PC-3 (cell line): Measurements from ENCODE around the gene RBL1. TPM values are rescaled to one million over a fixed set of nuclear protein-coding genes. Genes with fewer than 3 reads are reported as not detected.
"Not testable (repeated sequence)": the region's sequence is repeated elsewhere in the genome, so short reads cannot be mapped to it uniquely, and the experiment has no call there.

Source experiments
- ATAC-seq: fragments of 200-7000 bp; cut with Tn5 transposase; 2 replicates; pipeline ENCODE4 v1.9.1; 2020; ENCODE audit warnings: mild to moderate bottlenecking, moderate library complexity
- BruUV-seq: library from RNA; stranded (reverse); fragments of 400-500 nt; replicated peaks from 2 replicates; lab custom pipeline; 2021; lab: Mats Ljungman, UMichigan
- CTCF ChIA-PET: fragments of 300-600 bp; sonication (Branson Sonifier 250); formaldehyde crosslinking; loops from one replicate; lab custom pipeline; 2022; ENCODE audit warnings: antibody characterized with exemption; lab: Charles Lee
- POLR2A ChIA-PET: fragments of 300-600 bp; sonication (Branson Sonifier 250); formaldehyde crosslinking; loops from one replicate; lab custom pipeline; 2022; ENCODE audit warnings: antibody characterized with exemption; ENCODE audit not compliant: unreplicated experiment; lab: Charles Lee
- DNase-seq: peaks from one replicate; pipeline ENCODE4 v3.0.0-alpha.2; 2015
- H2AFZ ChIP-seq: fragments of 300-600 bp; sonication (generic); 2 replicates; pipeline ENCODE4 v1.6.0; 2016; ENCODE audit warnings: antibody characterized with exemption, low read length
- H3F3A ChIP-seq: fragments of 300-600 bp; sonication (generic); one replicate; pipeline ENCODE4 v1.6.0; 2017; ENCODE audit warnings: antibody characterized with exemption, low read length, control low read depth, mild to moderate bottlenecking; ENCODE audit not compliant: unreplicated experiment
- H3K27ac ChIP-seq: fragments of 300-600 bp; sonication (generic); 2 replicates; pipeline ENCODE4 v1.5.1; 2016; ENCODE audit warnings: mild to moderate bottlenecking, low read length
- H3K27me3 ChIP-seq: fragments of 300-600 bp; sonication (generic); 2 replicates; pipeline ENCODE4 v1.6.1; 2016; ENCODE audit warnings: low read length, mixed read lengths
- H3K36me3 ChIP-seq: fragments of 300-600 bp; sonication (generic); 2 replicates; pipeline ENCODE4 v1.6.1; 2016; ENCODE audit warnings: low read depth, mixed run types, low read length, mixed read lengths
- H3K4me1 ChIP-seq: fragments of 300-600 bp; sonication (generic); 2 replicates; pipeline ENCODE4 v1.5.1; 2016; ENCODE audit warnings: low read length; ENCODE audit not compliant: insufficient read depth
- H3K4me2 ChIP-seq: fragments of 300-600 bp; sonication (generic); 2 replicates; pipeline ENCODE4 v1.6.0; 2016; ENCODE audit warnings: low read length
- H3K4me3 ChIP-seq: fragments of 300-600 bp; sonication (generic); 2 replicates; pipeline ENCODE4 v1.5.1; 2016; ENCODE audit warnings: mild to moderate bottlenecking, low read length, mixed read lengths
- H3K79me2 ChIP-seq: fragments of 300-600 bp; sonication (generic); 2 replicates; pipeline ENCODE4 v1.6.1; 2017; ENCODE audit warnings: low read length, mixed read lengths
- H3K9ac ChIP-seq: fragments of 300-600 bp; sonication (generic); 2 replicates; pipeline ENCODE4 v1.6.0; 2016; ENCODE audit warnings: mild to moderate bottlenecking, low read length
- H3K9me2 ChIP-seq: fragments of 300-600 bp; sonication (generic); replicated peaks from 2 replicates; pipeline ENCODE4 v1.6.1; 2016; ENCODE audit warnings: mixed run types, low read length, mixed read lengths
- H3K9me3 ChIP-seq: fragments of 300-600 bp; sonication (generic); 2 replicates; pipeline ENCODE4 v1.6.1; 2016; ENCODE audit warnings: low read length, mixed read lengths
- H4K20me1 ChIP-seq: fragments of 300-600 bp; sonication (generic); 2 replicates; pipeline ENCODE4 v1.6.1; 2016; ENCODE audit warnings: low read length, mixed read lengths
- EZH2 ChIP-seq: fragments of 300-600 bp; sonication (generic); IDR thresholded peaks from one replicate; pipeline ENCODE4 v1.6.1; 2017; ENCODE audit warnings: antibody characterized with exemption, mild to moderate bottlenecking, low read length; ENCODE audit not compliant: unreplicated experiment
- EZH2phosphoT487 ChIP-seq: fragments of 300-600 bp; sonication (generic); IDR thresholded peaks from 2 replicates; pipeline ENCODE4 v1.6.1; 2018; ENCODE audit warnings: mild to moderate bottlenecking, antibody characterized with exemption, low read length, borderline replicate concordance
- intact Hi-C: fragments of 100-400 bp; cut with micrococcal nuclease; formaldehyde crosslinking; loops from 2 replicates; pipeline ENCODE4 v1.9.0; 2023
- total RNA-seq: library from RNA; depleted of rRNA; stranded (reverse); fragments of >200 nt; gene quantifications from 2 replicates; pipeline ENCODE4 v1.2.3, GENCODE V29; 2014
- TF ChIP-seq, protein P1 (sequence below): fragments of 300-600 bp; sonication (generic); conservative IDR thresholded peaks from 2 replicates; pipeline ENCODE4 v1.5.1; 2017; ENCODE audit warnings: antibody characterized with exemption, low read depth, mild to moderate bottlenecking, low read length

RBL1 gene
- total RNA-seq, 1 experiment from 2014 or later, result 41.1 TPM

DNA sequence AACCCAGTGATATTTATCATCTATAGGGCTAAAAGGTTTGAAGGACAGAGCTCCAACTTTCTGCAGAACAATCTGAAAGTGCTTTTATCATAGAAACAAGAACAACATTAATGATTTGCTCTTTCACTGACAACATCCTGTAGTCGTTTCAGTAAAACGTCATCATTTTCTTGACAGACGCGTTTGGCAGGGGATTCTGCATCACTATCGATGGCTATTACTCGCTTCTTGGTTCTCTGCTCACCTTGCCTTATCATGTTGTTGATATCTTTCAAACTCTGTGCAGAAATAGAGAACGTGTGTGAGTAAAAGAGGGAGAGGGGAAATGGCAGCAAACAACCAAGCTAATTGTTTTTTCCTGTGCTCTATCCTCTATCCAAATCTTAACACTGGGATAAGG lies 97.1 kb downstream of the RBL1 start:
- TF ChIP-seq EZH2phosphoT487 (no peak), EZH2 (no peak)
- TF ChIP-seq, protein P1, sequence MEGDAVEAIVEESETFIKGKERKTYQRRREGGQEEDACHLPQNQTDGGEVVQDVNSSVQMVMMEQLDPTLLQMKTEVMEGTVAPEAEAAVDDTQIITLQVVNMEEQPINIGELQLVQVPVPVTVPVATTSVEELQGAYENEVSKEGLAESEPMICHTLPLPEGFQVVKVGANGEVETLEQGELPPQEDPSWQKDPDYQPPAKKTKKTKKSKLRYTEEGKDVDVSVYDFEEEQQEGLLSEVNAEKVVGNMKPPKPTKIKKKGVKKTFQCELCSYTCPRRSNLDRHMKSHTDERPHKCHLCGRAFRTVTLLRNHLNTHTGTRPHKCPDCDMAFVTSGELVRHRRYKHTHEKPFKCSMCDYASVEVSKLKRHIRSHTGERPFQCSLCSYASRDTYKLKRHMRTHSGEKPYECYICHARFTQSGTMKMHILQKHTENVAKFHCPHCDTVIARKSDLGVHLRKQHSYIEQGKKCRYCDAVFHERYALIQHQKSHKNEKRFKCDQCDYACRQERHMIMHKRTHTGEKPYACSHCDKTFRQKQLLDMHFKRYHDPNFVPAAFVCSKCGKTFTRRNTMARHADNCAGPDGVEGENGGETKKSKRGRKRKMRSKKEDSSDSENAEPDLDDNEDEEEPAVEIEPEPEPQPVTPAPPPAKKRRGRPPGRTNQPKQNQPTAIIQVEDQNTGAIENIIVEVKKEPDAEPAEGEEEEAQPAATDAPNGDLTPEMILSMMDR, result no peak
- Histone ChIP-seq H2AFZ (no peak overlapping the region), H3K4me1 (no peaks in the 10 kb centered on the region), H3K79me2 (no peaks in the 10 kb centered on the region), H3K27me3 (no peaks in the 10 kb centered on the region), H3K4me2 (no peak overlapping the region), H3K4me3 (no peak overlapping the region), H4K20me1 (no peaks in the 10 kb centered on the region), H3K9me2 (no peaks in the 10 kb centered on the region), H3K36me3 (peaks cover 18% of the 10 kb centered on the region), H3F3A (no peaks in the 10 kb centered on the region), H3K27ac (no peak overlapping the region), H3K9me3 (no peaks in the 10 kb centered on the region), H3K9ac (no peak overlapping the region)
- CTCF ChIA-PET, result no interaction called here
- POLR2A ChIA-PET, result no interaction called here
- no TSS peak for BruUV-seq
- ATAC-seq (no peak), DNase-seq (no peak)
- intact Hi-C loops, result no loop called here

DNA sequence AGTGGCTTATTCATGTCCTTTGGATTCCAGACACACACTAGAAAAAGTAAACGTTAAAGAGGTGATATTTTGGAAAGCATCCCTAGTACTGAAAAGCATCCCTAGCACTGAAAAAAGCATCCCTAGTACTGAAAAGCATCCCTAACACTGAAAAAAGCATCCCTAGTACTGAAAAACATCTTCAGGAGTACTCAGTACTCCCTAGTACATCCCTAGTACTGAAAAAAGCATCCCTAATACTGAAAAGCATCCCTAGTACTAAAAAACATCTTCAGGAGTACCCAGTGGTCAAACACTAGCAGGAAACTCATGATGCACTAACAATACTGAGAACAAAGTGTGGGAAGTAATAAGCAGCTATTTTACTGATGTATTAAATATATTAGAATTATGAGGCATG lies 98.7 kb downstream of the RBL1 start:
- Histone ChIP-seq H3K27me3 (no peaks in the 10 kb centered on the region), H4K20me1 (no peaks in the 10 kb centered on the region), H3K27ac (no peak overlapping the region), H3K36me3 (peaks cover 18% of the 10 kb centered on the region), H3K4me1 (no peaks in the 10 kb centered on the region), H3K9me2 (no peaks in the 10 kb centered on the region), H3K4me3 (no peak overlapping the region), H2AFZ (no peak overlapping the region), H3K4me2 (no peak overlapping the region), H3K9me3 (no peaks in the 10 kb centered on the region), H3K79me2 (no peaks in the 10 kb centered on the region), H3F3A (no peaks in the 10 kb centered on the region), H3K9ac (no peak overlapping the region)
- TF ChIP-seq EZH2 (no peak), EZH2phosphoT487 (no peak)
- TF ChIP-seq, protein P1, result no peak
- POLR2A ChIA-PET, result no interaction called here
- CTCF ChIA-PET, result no interaction called here
- intact Hi-C loops, result no loop called here
- DNase-seq, result no peak
- BruUV-seq, result no TSS peak
- ATAC-seq, result no peak

DNA sequence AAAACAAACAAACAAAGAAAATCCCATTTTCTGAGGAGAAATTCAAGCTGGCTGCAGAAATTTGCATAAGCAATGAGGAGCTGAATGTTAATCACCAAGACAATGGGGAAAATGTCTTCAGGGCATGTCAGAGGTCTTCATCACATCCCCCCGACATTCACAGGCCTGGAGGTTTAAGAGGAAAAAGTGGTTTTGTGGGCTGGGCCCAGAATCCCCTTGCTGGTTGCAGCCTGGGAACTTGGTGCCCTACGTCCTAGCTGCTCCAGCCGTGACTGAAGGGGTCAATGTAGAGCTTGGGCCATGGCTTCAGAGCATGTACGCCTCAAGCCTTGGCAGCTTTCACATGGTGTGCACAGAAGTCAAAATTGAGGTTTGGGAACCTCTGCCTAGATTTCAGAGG lies 101.6 kb downstream of the RBL1 start:
- H3K9me3 ChIP-seq, H3K79me2 ChIP-seq, H3K9ac ChIP-seq, ATAC-seq, BruUV-seq, H3K27ac ChIP-seq, POLR2A ChIA-PET, H3K4me3 ChIP-seq, CTCF ChIA-PET, DNase-seq, H3K4me1 ChIP-seq, H3F3A ChIP-seq, H3K27me3 ChIP-seq, H3K4me2 ChIP-seq, H2AFZ ChIP-seq, intact Hi-C loops, H4K20me1 ChIP-seq, H3K9me2 ChIP-seq: not testable (repeated sequence)
- peaks cover 18% of the 10 kb centered on the region for H3K36me3 ChIP-seq
